NT2/D1 (cell line): ENCODE data around the gene CLK1.
"Not testable (repeated sequence)": the region's sequence is repeated elsewhere in the genome, so short reads cannot be mapped to it uniquely, and the experiment has no call there.

Experiments
- SUZ12 ChIP-seq: IDR thresholded peaks from 2 replicates; pipeline ENCODE4 v1.6.1; 2011; ENCODE audit not compliant: insufficient read length, insufficient read depth; ENCODE audit errors: extremely low read depth
- ZNF274 ChIP-seq: IDR thresholded peaks from 2 replicates; pipeline ENCODE4 v1.6.1; 2011; ENCODE audit warnings: mild to moderate bottlenecking, low read depth, low read length

DNA sequence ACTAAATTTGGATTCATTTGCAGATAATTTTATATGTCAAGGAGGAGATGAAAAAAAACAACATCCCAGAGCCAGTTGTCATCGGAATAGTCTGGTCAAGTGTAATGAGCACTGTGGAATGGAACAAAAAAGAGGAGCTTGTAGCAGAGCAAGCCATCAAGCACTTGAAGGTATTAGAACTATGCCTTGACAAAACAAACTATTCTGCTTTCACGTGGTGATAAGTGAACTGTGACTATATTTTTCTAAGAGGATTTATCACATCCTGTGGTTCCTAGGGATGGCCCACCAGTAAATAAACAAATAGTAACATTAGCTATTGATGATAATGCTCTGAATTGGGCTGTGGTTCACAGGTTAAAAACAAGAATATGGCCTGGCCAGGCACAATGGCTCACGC, 45.7 kb downstream of the CLK1 start:
- not testable (repeated sequence) for TF ChIP-seq SUZ12, ZNF274
